GM21723 (cell line): Measurements from ENCODE around the gene GBP4.
A peak's percentile ranks its signal among the peaks of the same experiment; 100 is the strongest.
"Not testable (repeated sequence)": the region's sequence is repeated elsewhere in the genome, so short reads cannot be mapped to it uniquely, and the experiment has no call there.

ENCODE experiments used
- ATAC-seq: cut with Tn5 transposase; IDR thresholded peaks from one replicate; pipeline ENCODE4 v1.9.1; 2021; ENCODE audit warnings: mild to moderate bottlenecking, moderate library complexity; ENCODE audit not compliant: unreplicated experiment

GBP4 gene

DNA sequence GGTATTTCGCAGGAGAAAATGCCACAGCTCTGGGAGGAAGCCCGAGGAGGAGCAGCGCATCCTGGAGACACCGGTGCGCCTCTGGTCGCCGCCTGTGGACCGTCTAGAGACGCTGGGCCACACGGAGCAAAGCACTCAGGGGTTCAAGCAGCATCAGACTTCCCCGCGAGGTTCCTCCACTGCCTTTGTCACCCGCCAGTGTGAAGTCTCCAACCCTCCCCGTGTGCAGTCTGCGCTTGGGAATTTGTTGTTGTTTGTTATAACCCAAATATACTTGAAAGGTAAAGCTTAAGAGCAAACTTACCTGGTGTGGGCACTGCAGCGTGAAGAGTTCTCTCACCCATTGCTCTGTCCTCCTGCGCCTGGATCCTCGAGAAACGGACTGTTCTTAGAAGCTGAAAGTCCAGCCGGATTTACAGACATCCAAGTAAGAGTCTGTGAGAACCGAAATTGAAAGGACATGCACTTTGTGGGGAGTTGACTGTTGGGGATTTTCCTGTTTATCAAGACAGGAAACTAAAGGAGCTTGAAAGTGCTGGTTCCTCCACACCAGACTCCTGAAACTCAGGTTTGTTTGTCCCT lies at the start of gene GBP4:
Gene GBP4 (minus strand): TSS at position 452 of the 582 bp plus-strand sequence. CDS start 108 bp downstream, at position 344.
- peak; percentile 61 for ATAC-seq

DNA sequence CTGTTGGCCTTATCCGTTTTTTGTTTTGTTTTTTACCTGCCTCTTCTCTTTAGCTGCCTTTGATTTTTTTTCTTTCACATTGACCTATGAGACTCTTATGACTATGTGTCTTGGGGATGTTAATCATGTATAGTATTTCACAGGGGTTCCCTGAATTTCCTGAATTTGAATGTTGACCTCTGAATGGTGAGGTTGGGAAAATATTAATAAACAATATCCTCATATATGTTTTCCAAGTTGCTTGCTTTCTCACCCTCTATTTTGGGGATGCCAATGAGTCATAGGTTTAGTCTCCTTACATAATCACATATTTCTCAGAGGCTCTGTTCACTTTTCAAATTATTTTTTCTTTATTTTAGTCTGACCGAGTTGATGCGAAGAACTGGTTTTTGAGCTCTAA lies 44.3 kb upstream of the GBP4 start:
- ATAC-seq = no peak

DNA sequence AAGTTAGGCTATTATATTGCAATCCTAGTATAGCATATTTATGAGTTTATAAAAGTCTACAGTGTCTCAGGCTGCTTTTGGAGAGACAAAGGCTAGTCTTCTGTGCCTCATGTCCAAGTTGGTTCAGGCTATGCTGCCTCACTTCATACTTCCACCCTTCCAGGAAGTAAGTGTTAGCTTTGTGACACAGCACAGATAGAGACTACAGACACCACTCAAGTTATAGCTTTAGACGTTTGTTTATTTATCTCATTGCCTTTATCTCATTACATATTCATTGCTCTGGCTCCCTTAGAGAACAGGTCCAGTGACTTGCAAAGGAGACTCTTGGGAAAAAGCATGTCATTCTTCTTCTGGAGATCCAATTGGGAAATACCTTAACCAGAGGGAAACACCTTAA lies 22.6 kb upstream of the GBP4 start:
- ATAC-seq = no peak

GRCh38 chr1:89219851-89220250 lies 21.1 kb upstream of the GBP4 start:
- not testable (repeated sequence) for ATAC-seq

DNA sequence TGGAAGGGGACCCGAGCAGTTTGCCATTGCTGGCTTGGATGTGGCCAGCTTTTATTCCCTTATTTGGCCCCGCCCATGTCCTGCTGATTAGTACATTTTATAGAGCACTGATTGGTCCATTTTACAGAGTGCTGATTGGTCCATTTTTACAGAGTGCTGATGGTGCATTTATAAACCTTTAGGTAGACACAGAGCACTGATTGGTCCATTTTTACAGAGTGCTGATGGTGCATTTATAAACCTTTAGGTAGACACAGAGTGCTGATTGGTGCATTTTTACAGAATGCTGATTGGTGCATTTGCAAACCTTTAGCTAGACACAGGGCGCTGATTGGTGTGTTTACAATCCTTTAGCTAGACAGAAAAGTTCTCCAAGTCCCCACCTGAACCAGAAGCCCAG lies 20.2 kb upstream of the GBP4 start:
- ATAC-seq = not testable (repeated sequence)

- no peak for ATAC-seq
Measured at GRCh38 chr1:89213347-89213746, 14.6 kb upstream of the GBP4 start.

- no peak for ATAC-seq
Measured at GRCh38 chr1:89211035-89211634, 12.4 kb upstream of the GBP4 start.

GRCh38 chr1:89206373-89206772 lies 7.6 kb upstream of the GBP4 start:
- no peak for ATAC-seq

DNA sequence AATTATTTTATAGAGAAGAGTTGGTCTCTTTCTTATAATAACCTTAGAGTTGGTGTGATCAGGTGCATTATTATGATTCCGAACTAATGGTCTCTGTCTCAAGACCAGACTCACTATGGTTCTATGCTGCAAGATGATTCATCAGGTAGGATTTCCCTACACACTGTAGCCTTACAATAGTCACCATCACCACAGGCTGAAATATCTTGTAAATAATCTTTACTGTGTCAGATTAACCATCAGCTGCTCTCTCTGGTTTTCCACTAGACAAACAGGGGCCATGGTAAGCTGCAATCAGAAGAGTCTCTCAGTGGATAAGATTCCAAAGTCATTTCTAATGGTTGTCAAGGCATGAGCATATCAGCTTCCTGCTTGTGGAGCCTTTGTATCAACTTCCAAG lies 4.4 kb upstream of the GBP4 start:
- no peak for ATAC-seq

GRCh38 chr1:89201106-89201794 lies 2.5 kb upstream of the GBP4 start:
- ATAC-seq = peak; percentile 56

- no peak for ATAC-seq
Measured at GRCh38 chr1:89200663-89201062, 1.9 kb upstream of the GBP4 start.

DNA sequence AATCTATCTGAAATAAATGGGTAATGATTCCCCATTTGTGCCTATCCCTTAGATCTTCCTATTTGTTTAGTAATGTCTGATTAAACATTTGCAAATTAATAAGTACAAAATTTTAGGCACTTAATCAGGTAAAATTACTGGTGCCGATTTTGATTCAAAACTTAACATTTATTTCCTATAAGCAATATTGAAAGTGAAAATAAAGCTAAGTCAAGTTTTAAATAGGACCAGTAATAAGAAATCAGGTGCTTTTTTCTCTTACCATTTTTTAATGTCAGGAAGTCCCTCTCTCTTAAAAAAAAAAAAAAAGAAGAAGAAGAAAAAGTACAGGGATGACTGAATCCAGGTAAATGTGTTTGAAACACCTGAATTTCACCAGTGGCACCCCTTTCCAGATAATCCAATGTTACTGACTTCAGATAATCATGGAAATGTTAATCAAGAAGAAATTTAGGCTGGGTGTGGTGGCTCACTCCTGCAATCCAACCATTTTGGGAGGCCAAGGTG lies 836 bp upstream of the GBP4 start:
- ATAC-seq = no peak

DNA sequence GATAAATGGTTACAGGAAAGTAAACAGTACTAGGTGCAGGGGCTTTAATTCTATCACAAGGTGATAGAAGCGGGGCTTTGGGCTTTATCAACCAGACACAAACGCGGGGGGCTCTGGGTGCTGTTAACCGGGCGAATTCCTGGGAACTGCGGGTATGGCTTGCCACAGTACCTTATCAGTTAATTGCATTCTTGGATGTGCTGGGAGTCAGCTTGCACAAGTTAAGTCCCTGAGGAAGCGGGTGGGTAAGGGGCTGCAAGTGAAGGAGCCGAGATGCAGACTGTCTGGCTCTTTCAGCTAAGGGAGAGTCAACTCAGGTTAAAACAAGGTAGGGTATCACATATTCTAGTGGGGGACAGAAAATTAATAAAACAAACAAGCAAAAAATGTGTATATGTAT lies 661 bp downstream of the GBP4 start:
- ATAC-seq = peak; percentile 3

GRCh38 chr1:89195476-89195875 lies 3.3 kb downstream of the GBP4 start:
- no peak for ATAC-seq

DNA sequence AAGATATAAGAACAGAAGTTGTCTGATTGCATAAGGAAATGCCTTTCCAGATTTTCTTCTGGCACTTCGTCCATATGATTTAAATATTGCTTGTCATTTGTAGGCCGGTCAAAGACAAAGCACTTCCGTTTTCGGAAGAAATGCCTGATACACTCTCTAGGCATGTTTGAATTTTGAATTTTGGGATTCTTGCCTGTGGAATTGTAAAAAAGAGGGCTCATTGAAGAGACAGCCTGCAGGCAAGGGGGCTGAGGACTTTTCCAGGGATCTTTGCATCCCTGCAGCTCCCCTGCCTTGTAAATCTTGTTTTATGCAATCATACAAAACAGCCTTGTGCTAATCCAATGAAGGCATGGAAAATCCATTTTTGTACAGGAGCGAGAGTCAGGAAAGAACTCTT lies 7.4 kb downstream of the GBP4 start:
- ATAC-seq = no peak

- no peak for ATAC-seq
Measured at GRCh38 chr1:89190017-89190416, 8.7 kb downstream of the GBP4 start.

DNA sequence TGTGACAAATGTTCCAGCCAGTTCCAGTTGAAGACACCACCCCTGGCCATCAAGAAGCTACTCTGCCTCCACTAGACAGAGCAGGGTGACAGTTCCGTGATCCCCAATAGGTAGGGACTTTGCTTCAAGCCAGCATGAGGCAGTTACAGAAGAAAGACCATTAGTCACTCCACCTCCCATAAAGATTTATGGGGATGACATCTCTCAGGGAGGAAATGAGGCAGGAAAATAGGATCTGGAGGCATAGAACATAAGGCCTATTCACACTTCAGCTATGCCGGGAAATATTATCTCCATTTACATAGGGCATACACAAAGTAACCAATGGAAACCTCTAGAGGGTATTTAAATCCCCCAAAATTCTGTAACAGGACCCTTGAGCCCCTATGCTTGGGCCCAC lies 19.4 kb downstream of the GBP4 start:
- no peak for ATAC-seq

- ATAC-seq = no peak
Measured at GRCh38 chr1:89176971-89177370, 21.8 kb downstream of the GBP4 start.

DNA sequence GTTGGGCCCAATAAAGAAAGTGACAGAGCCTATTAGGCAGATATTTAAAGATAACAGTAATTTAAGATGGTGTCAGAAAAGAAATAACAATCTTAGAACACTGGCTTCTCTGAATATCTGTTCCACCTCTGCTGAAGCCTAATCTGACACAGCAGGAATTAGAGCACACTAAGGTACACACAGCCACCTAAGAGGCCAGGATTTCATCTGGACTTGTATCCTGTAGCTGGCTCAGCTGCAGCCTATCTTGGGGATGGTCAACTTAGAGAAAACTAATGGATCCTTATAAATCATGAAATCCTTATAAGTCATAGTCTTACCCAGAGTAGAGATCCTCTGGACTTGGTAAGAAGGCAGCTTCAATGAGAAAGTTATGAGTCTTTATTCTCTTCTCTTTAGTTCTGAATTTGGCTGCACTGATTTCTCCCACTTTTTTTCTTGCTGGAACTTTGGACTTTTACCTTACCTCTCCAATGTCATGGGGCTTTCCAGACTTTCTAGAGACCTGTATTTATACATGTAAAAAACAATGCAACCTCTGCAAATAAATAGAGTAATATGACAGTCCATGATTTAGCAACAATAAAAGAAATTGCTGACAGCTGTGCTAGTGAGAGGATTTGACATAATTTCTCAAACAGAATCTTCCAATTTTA lies 23.0 kb downstream of the GBP4 start, which contains the start of gene GBP7:
Gene GBP7 (minus strand): TSS at position 403 of the 656 bp plus-strand sequence. CDS start 4,068 bp downstream, outside the sequence.
- ATAC-seq = no peak

DNA sequence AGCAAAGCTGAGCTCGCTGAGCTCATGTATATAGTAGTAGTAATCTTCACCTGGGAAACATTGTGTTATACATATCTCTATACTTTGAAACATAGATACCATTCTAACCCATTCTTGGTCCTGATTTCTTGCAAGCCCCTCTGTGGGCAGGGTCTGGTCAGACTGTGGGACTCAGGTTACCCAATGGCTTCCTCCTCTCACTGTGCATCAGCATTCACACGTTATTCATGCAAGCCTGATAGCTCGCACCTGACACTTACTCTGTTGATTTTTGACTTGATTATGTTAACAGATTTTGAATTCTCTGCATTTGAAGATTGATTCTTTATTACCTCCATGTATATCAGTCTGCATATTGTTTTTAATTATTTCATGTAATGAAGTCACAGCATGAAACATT lies 24.3 kb downstream of the GBP4 start:
- no peak for ATAC-seq

- ATAC-seq = no peak
Measured at GRCh38 chr1:89172468-89173143, 26.1 kb downstream of the GBP4 start.
